ENCODE data around the gene PRR15L. TPM values are rescaled to one million over a fixed set of nuclear protein-coding genes. Genes with fewer than 3 reads are reported as not detected.
A peak's percentile ranks its signal among the peaks of the same experiment; 100 is the strongest.

PRR15L gene
- total and polyA plus RNA-seq, 2 experiments from 2014 or later = 56.5 to 66.4 TPM

GRCh38 chr17:47982091-47982617 is 24.5 kb upstream of the PRR15L start:
- TF ChIP-seq CTCF (IDR thresholded peaks at IDR 0.05; ENCODE audit: poor library complexity) = no peak
- no peak for TF ChIP-seq EZH2 (IDR thresholded peaks at IDR 0.05; ENCODE audit: borderline replicate concordance)
- TF ChIP-seq EZH2phosphoT487 (IDR thresholded peaks at IDR 0.05; ENCODE audit: low read depth, severe bottlenecking, unreplicated experiment) = no peak
- Histone ChIP-seq H3K9me3 (ENCODE audit: low read depth) (no peaks in the 10 kb centered on the region), H3K36me3 (replicated peaks; ENCODE audit: insufficient read depth, low read depth) (no peaks in the 10 kb centered on the region), H3K79me2 (no peaks in the 10 kb centered on the region), H4K20me1 (ENCODE audit: insufficient read depth, poor library complexity, severe bottlenecking) (no peaks in the 10 kb centered on the region), H3K9me2 (replicated peaks; ENCODE audit: insufficient read depth) (no peaks in the 10 kb centered on the region), H3K27ac (no peak overlapping the region), H3K4me3 (no peak overlapping the region), H3K27me3 (no peaks in the 10 kb centered on the region), H2AFZ (no peak overlapping the region), H3K4me2 (no peak overlapping the region), H3K4me1 (ENCODE audit: insufficient read depth) (peaks cover 1% of the 10 kb centered on the region)
- WGBS (ENCODE audit: low lambda C conversion rate, missing lambda C conversion rate) = 60% methylated on average over 14 of the region's 14 CpGs
- DNase-seq (ENCODE audit: low spot score) = no peak

- WGBS (ENCODE audit: low lambda C conversion rate, missing lambda C conversion rate) = 96% methylated on average over 9 of the region's 9 CpGs
- Histone ChIP-seq H3K9me3 (ENCODE audit: low read depth) (no peaks in the 10 kb centered on the region), H3K79me2 (no peaks in the 10 kb centered on the region), H3K27me3 (no peaks in the 10 kb centered on the region), H3K4me3 (no peak overlapping the region), H3K4me1 (ENCODE audit: insufficient read depth) (no peaks in the 10 kb centered on the region), H3K9me2 (replicated peaks; ENCODE audit: insufficient read depth) (no peaks in the 10 kb centered on the region), H2AFZ (no peak overlapping the region), H3K4me2 (no peak overlapping the region), H4K20me1 (ENCODE audit: insufficient read depth, poor library complexity, severe bottlenecking) (no peaks in the 10 kb centered on the region), H3K36me3 (replicated peaks; ENCODE audit: insufficient read depth, low read depth) (no peaks in the 10 kb centered on the region), H3K27ac (no peak overlapping the region)
- DNase-seq (ENCODE audit: low spot score) = no peak
- TF ChIP-seq CTCF (IDR thresholded peaks at IDR 0.05; ENCODE audit: poor library complexity) (no peak), EZH2 (IDR thresholded peaks at IDR 0.05; ENCODE audit: borderline replicate concordance) (no peak), EZH2phosphoT487 (IDR thresholded peaks at IDR 0.05; ENCODE audit: low read depth, severe bottlenecking, unreplicated experiment) (no peak)
These were observed 23.8 kb upstream of the PRR15L start for GRCh38 chr17:47981462-47981861.

GRCh38 chr17:47980541-47980940 is 22.9 kb upstream of the PRR15L start:
- no peak overlapping the region for H2AFZ ChIP-seq
- H3K27ac ChIP-seq = no peak overlapping the region
- no peaks in the 10 kb centered on the region for H3K79me2 ChIP-seq
- H3K36me3 ChIP-seq (replicated peaks; ENCODE audit: insufficient read depth, low read depth) = no peaks in the 10 kb centered on the region
- no peaks in the 10 kb centered on the region for H4K20me1 ChIP-seq (ENCODE audit: insufficient read depth, poor library complexity, severe bottlenecking)
- no peak overlapping the region for H3K4me3 ChIP-seq
- no peaks in the 10 kb centered on the region for H3K9me3 ChIP-seq (ENCODE audit: low read depth)
- no peaks in the 10 kb centered on the region for H3K4me1 ChIP-seq (ENCODE audit: insufficient read depth)
- no peak for DNase-seq (ENCODE audit: low spot score)
- no peaks in the 10 kb centered on the region for H3K27me3 ChIP-seq
- no peak for TF ChIP-seq EZH2 (IDR thresholded peaks at IDR 0.05; ENCODE audit: borderline replicate concordance)
- TF ChIP-seq CTCF (IDR thresholded peaks at IDR 0.05; ENCODE audit: poor library complexity) = no peak
- no peaks in the 10 kb centered on the region for H3K9me2 ChIP-seq (replicated peaks; ENCODE audit: insufficient read depth)
- no peak overlapping the region for H3K4me2 ChIP-seq

- H4K20me1 ChIP-seq (ENCODE audit: insufficient read depth, poor library complexity, severe bottlenecking) = no peaks in the 10 kb centered on the region
- peak; percentile 78 for DNase-seq (ENCODE audit: low spot score)
- no peaks in the 10 kb centered on the region for H3K9me3 ChIP-seq (ENCODE audit: low read depth)
- TF ChIP-seq EZH2 (IDR thresholded peaks at IDR 0.05; ENCODE audit: borderline replicate concordance) (no peak), CTCF (IDR thresholded peaks at IDR 0.05; ENCODE audit: poor library complexity) (peak; percentile 77)
- no peaks in the 10 kb centered on the region for H3K79me2 ChIP-seq
- no peaks in the 10 kb centered on the region for H3K27me3 ChIP-seq
- H3K27ac ChIP-seq = no peak overlapping the region
- H3K4me3 ChIP-seq = no peak overlapping the region
- H2AFZ ChIP-seq = no peak overlapping the region
- 25% methylated on average over 7 of the region's 7 CpGs for WGBS (ENCODE audit: low lambda C conversion rate, missing lambda C conversion rate)
- H3K4me1 ChIP-seq (ENCODE audit: insufficient read depth) = no peaks in the 10 kb centered on the region
- H3K9me2 ChIP-seq (replicated peaks; ENCODE audit: insufficient read depth) = no peaks in the 10 kb centered on the region
- H3K4me2 ChIP-seq = no peak overlapping the region
- no peaks in the 10 kb centered on the region for H3K36me3 ChIP-seq (replicated peaks; ENCODE audit: insufficient read depth, low read depth)
These were observed 20.6 kb upstream of the PRR15L start for GRCh38 chr17:47978324-47978723.
